GM19099 (cell line): ENCODE results near the gene LHCGR.

ENCODE experiments used
- POLR2A ChIP-seq: IDR thresholded peaks from 3 replicates; pipeline ENCODE4 v1.6.1; 2011; ENCODE audit warnings: low read depth; ENCODE audit not compliant: insufficient read length; ENCODE audit errors: extremely low read depth

LHCGR gene

DNA sequence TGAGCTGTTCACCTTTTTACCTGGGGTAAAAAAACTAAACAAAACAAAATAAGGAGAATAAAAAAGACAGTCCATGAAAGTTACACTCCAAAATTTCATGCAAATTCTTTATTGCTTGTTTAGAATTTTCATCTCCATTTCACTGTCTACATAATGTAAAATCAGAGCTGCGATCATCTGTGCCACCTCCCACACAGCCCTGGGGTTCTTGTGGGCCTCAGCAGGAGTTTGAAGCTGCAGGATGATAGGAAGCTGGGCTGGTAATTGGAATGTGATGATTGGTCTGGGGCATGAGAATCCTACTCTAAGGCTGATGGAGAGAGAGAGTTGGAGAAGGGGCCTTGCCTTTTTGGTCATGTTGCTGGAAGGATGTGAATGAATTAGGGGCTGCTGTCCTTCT is 4.2 kb upstream of the LHCGR start:
- TF ChIP-seq POLR2A, result no peak

DNA sequence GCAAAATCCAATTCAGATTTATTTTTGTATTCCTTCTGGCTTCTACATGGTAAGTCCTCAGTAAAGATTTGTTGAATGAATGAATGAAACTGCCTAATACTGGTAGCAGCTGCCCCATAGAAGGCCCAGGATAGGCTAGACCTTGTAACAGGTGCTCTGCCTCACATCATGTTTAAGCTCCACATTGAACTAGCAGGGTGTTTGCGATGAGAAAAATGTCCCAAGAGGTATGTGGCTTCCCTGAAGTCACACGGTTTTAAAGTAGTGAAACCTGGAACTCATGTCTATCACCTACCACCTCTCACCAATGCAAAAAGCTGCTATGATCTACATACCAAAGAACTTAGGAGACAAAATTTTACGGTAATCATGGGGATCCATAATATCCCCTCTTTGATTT is 765 bp upstream of the LHCGR start:
- TF ChIP-seq POLR2A, result no peak

- TF ChIP-seq POLR2A, result no peak
These were observed 650 bp downstream of the LHCGR start for GRCh38 chr2:48754874-48755273.

- no peak for TF ChIP-seq POLR2A
These were observed 2.3 kb downstream of the LHCGR start for GRCh38 chr2:48753228-48753627.

GRCh38 chr2:48750128-48750739 is 5.3 kb downstream of the LHCGR start:
- no peak for TF ChIP-seq POLR2A

GRCh38 chr2:48749291-48750127 is 6.0 kb downstream of the LHCGR start:
- TF ChIP-seq POLR2A, result no peak

DNA sequence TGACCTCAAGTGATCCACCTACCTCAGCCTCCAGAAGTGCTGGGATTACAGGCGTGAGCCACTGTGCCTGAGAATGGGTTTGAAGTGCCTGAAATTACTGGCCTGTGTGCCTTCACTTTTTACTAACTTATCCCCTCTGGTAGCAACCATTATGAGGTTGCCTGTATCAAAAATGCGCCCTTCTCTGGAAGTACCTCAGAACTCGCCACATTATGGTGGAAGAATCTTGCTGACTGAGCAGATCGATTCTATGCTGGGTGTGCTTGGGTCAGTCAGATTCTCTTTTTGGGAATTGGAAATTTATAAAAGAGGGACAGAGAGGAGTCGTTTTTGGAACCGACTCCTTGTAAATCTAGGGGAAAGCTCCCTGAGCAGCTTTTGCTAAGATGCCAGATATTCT is 8.2 kb downstream of the LHCGR start:
- no peak for TF ChIP-seq POLR2A

DNA sequence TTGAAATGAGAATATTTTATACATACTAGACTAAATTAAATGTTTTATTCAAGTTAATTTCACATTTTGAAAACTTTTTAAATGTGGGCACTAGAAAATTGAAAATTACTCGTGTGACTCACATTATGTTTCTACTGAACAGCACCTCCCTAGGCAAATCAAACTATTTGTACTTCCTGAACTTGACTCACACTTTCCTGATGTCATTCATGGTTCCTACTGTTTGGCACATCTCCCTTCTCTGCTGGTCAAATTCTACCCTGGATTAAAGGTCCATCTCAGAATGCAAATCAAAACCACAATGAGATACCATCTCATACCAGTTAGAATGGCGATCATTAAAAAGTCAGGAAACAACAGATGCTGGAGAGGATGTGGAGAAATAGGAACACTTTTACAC is 16.7 kb downstream of the LHCGR start:
- TF ChIP-seq POLR2A, result no peak

GRCh38 chr2:48736251-48736650 is 19.3 kb downstream of the LHCGR start:
- TF ChIP-seq POLR2A, result no peak

- TF ChIP-seq POLR2A, result no peak
These were observed 20.8 kb downstream of the LHCGR start for GRCh38 chr2:48734576-48735303.

DNA sequence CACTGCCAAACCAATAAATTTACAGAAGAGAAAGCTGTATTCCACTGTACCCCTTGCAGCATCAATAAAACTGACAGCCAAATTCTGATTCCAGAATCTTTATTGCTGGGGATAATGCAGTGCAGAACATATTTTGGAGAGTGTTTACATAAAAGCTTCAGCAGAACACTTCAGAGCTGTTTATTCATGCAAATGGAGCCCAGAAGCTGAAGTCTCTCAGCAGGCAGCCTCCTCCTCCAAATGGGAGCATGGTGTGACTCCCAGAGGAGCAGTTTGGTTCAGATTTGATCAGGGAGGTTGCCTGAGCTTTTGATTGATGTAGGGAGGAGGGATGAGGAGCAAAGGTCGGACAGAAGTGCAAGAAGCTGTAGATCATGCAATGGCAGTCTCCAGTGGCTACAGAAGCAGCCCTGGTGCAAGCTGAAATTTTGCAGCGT is 22.4 kb downstream of the LHCGR start:
- TF ChIP-seq POLR2A, result no peak

DNA sequence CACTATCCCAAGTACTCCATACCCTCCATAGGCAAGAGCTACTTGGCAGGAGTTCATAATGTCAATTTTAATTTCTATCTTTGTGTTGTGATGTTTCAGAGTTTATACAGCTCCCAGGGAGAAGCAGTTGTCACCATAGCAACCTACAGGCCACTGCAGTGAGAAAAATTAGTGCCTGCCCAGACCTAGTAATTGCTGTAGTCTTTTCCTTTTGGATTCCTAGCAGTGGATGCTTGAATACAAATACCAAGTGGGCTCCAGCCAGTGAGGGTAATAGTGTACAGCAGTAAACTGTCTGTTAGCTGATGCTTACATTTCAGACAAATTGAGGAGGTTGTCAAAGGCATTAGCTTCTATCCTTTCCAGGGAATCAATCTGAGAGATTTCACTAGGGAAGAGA is 26.7 kb downstream of the LHCGR start:
- TF ChIP-seq POLR2A, result no peak

GRCh38 chr2:48728295-48728694 is 27.2 kb downstream of the LHCGR start:
- TF ChIP-seq POLR2A, result no peak

GRCh38 chr2:48727560-48727959 is 28.0 kb downstream of the LHCGR start:
- no peak for TF ChIP-seq POLR2A

GRCh38 chr2:48725696-48726494 is 29.6 kb downstream of the LHCGR start:
- TF ChIP-seq POLR2A, result no peak

- TF ChIP-seq POLR2A, result no peak
These were observed 31.2 kb downstream of the LHCGR start for GRCh38 chr2:48724278-48724677.

GRCh38 chr2:48723129-48723528 is 32.4 kb downstream of the LHCGR start:
- TF ChIP-seq POLR2A, result no peak
